Tongue (tissue), 3 donors: ENCODE results near the gene GOLGA8H. TPM values are rescaled to one million over a fixed set of nuclear protein-coding genes. Genes with fewer than 3 reads are reported as not detected.
"Not testable (repeated sequence)": the region's sequence is repeated elsewhere in the genome, so short reads cannot be mapped to it uniquely, and the experiment has no call there.

Experiments
- DNase-seq: peaks from one replicate; pipeline ENCODE4 v3.0.0-alpha.2; 2015
- small RNA-seq: library from RNA; depleted of rRNA; stranded (forward); fragments of <200 nt; gene quantifications from one replicate; pipeline ENCODE3, GENCODE V24; 2014; ENCODE audit warnings: low replicate concordance
- total RNA-seq: library from RNA; depleted of rRNA; stranded (reverse); fragments of >200 nt; gene quantifications from one replicate; pipeline ENCODE4 v1.2.3, GENCODE V29; 2014

Gene GOLGA8H
- total RNA-seq: 1.0 TPM

GRCh38 chr15:30603796-30604195 is at the start of gene GOLGA8H:
Gene GOLGA8H (plus strand): TSS chr15:30604028. CDS start chr15:30604126, 98 bp downstream.
- not testable (repeated sequence) for DNase-seq

- not testable (repeated sequence) for DNase-seq
Observed at GRCh38 chr15:30566949-30567348, 36.9 kb upstream of the GOLGA8H start.

GRCh38 chr15:30573012-30573491 is 30.8 kb upstream of the GOLGA8H start:
- not testable (repeated sequence) for DNase-seq

- not testable (repeated sequence) for DNase-seq
Observed at GRCh38 chr15:30579394-30579970, 24.3 kb upstream of the GOLGA8H start.

- DNase-seq: not testable (repeated sequence)
Observed at GRCh38 chr15:30580716-30581115, 23.1 kb upstream of the GOLGA8H start.

- DNase-seq: not testable (repeated sequence)
Observed at GRCh38 chr15:30598953-30599352, 4.9 kb upstream of the GOLGA8H start.

GRCh38 chr15:30612271-30612670 is 8.4 kb downstream of the GOLGA8H start:
- not testable (repeated sequence) for DNase-seq

GRCh38 chr15:30621342-30621741 is 17.5 kb downstream of the GOLGA8H start:
- peak; percentile 3 for DNase-seq

- DNase-seq: peak; percentile 98
Observed at GRCh38 chr15:30625436-30626193, 21.8 kb downstream of the GOLGA8H start, which contains the start of gene ARHGAP11B. Gene ARHGAP11B (plus strand): TSS chr15:30626128.

- DNase-seq: peak; percentile 33
Observed at GRCh38 chr15:30626194-30626565, 22.4 kb downstream of the GOLGA8H start.

- not testable (repeated sequence) for DNase-seq
Observed at GRCh38 chr15:30626632-30627031, 22.8 kb downstream of the GOLGA8H start.

GRCh38 chr15:30650012-30650929 is 46.4 kb downstream of the GOLGA8H start:
- DNase-seq: no peak

GRCh38 chr15:30661154-30661553 is 57.3 kb downstream of the GOLGA8H start:
- peak; percentile 37 for DNase-seq

Small RNA genes within 50 kb of the gene (small RNA-seq; reads per million reads assigned to genes)
- gene RF00096: not detected
- not detected for gene RN7SL628P
- gene RN7SL796P: not detected

Other genes starting within 250 kb of the GOLGA8H start
- gene CHRFAM7A, start 210.5 kb upstream of the GOLGA8H start, total RNA-seq: 0.92 TPM
- gene GOLGA8R, start 189.8 kb upstream of the GOLGA8H start, total RNA-seq: 8.5 TPM
- 1.2 TPM for gene GOLGA8Q, start 52.0 kb upstream of the GOLGA8H start, total RNA-seq